GM06990 (cell line): ENCODE data around the gene CBR3.

Experiments
- DNase-seq: peaks from one replicate; pipeline ENCODE4 v3.0.0-alpha.2; 2011; ENCODE audit not compliant: insufficient read length; ENCODE audit errors: extremely low read depth
- H3K27me3 ChIP-seq: replicated peaks from 2 replicates; pipeline ENCODE4 v1.6.0; 2011; ENCODE audit warnings: low read length; ENCODE audit not compliant: control insufficient read depth, insufficient read depth
- H3K36me3 ChIP-seq: 2 replicates; pipeline ENCODE4 v1.5.1; 2011; ENCODE audit warnings: low read length; ENCODE audit not compliant: control insufficient read depth, insufficient read depth
- H3K4me3 ChIP-seq: replicated peaks from 2 replicates; pipeline ENCODE4 v1.5.1; 2011; ENCODE audit warnings: low read depth, mild to moderate bottlenecking, control low read depth, low read length
- CTCF ChIP-seq: IDR thresholded peaks from 2 replicates; pipeline ENCODE4 v1.5.1; 2011; ENCODE audit warnings: low read length, control low read depth, mild to moderate bottlenecking, inconsistent platforms; ENCODE audit not compliant: insufficient read depth, poor library complexity, severe bottlenecking

Gene CBR3

GRCh38 chr21:36113647-36114428 is 21.0 kb upstream of the CBR3 start:
- TF ChIP-seq CTCF: no peak
- Histone ChIP-seq H3K36me3 (no peaks in the 10 kb centered on the region), H3K27me3 (0 out of 2 replicates have a peak, but pooled peaks cover 1% of the 10 kb centered on the region), H3K4me3 (no peak overlapping the region)
- DNase-seq: no peak

- Histone ChIP-seq H3K27me3 (0 out of 2 replicates have a peak, but pooled peaks cover 1% of the 10 kb centered on the region), H3K36me3 (no peaks in the 10 kb centered on the region), H3K4me3 (no peak overlapping the region)
- DNase-seq: no peak
- no peak for TF ChIP-seq CTCF
These were observed 19.6 kb upstream of the CBR3 start for GRCh38 chr21:36115138-36115730.

GRCh38 chr21:36117286-36117741 is 17.6 kb upstream of the CBR3 start:
- Histone ChIP-seq H3K27me3 (no peaks in the 10 kb centered on the region), H3K4me3 (no peak overlapping the region), H3K36me3 (no peaks in the 10 kb centered on the region)
- TF ChIP-seq CTCF: no peak
- no peak for DNase-seq

- TF ChIP-seq CTCF: no peak
- no peak for DNase-seq
- no peak overlapping the region for H3K4me3 ChIP-seq
- no peaks in the 10 kb centered on the region for H3K27me3 ChIP-seq
- no peaks in the 10 kb centered on the region for H3K36me3 ChIP-seq
These were observed 14.5 kb upstream of the CBR3 start for GRCh38 chr21:36120304-36120888.

- Histone ChIP-seq H3K4me3 (no peak overlapping the region), H3K36me3 (no peaks in the 10 kb centered on the region), H3K27me3 (no peaks in the 10 kb centered on the region)
- no peak for DNase-seq
- peak; percentile 30 for TF ChIP-seq CTCF
These were observed 11.9 kb upstream of the CBR3 start for GRCh38 chr21:36122977-36123376.
